HG03064 (cell line): ENCODE results near the gene TBCD.
"Not testable (repeated sequence)": the region's sequence is repeated elsewhere in the genome, so short reads cannot be mapped to it uniquely, and the experiment has no call there.

Source experiments
- ATAC-seq: cut with Tn5 transposase; IDR thresholded peaks from one replicate; pipeline ENCODE4 v1.9.1; 2021; ENCODE audit warnings: low read depth; ENCODE audit not compliant: unreplicated experiment

The TBCD gene

GRCh38 chr17:82726427-82726826 lies 25.4 kb upstream of the TBCD start:
- no peak for ATAC-seq

- no peak for ATAC-seq
Measured at GRCh38 chr17:82729479-82730260, 22.2 kb upstream of the TBCD start.

GRCh38 chr17:82732118-82732743 lies 19.6 kb upstream of the TBCD start:
- ATAC-seq, result no peak

- ATAC-seq, result no peak
Measured at GRCh38 chr17:82734987-82735866, 16.6 kb upstream of the TBCD start, which contains the start of gene FN3K. Gene FN3K (plus strand): TSS chr17:82735615. CDS start chr17:82735637, 22 bp downstream.

GRCh38 chr17:82736511-82737185 lies 15.2 kb upstream of the TBCD start:
- ATAC-seq, result no peak

- ATAC-seq, result no peak
Measured at GRCh38 chr17:82737967-82738877, 13.6 kb upstream of the TBCD start.

- ATAC-seq, result no peak
Measured at GRCh38 chr17:82740906-82741759, 10.7 kb upstream of the TBCD start.

GRCh38 chr17:82743344-82744219 lies 8.3 kb upstream of the TBCD start:
- no peak for ATAC-seq

GRCh38 chr17:82744736-82745135 lies 7.1 kb upstream of the TBCD start:
- not testable (repeated sequence) for ATAC-seq

GRCh38 chr17:82745524-82745923 lies 6.3 kb upstream of the TBCD start:
- ATAC-seq, result no peak

- ATAC-seq, result no peak
Measured at GRCh38 chr17:82748756-82749155, 3.1 kb upstream of the TBCD start.

GRCh38 chr17:82750241-82750908 lies 1.5 kb upstream of the TBCD start:
- ATAC-seq, result no peak

GRCh38 chr17:82751171-82751570 lies 694 bp upstream of the TBCD start:
- no peak for ATAC-seq

- ATAC-seq, result peak; percentile 30
Measured at GRCh38 chr17:82752371-82753200, 721 bp downstream of the TBCD start.

GRCh38 chr17:82753201-82753464 lies 1.3 kb downstream of the TBCD start:
- ATAC-seq, result no peak
